Mucosa of descending colon (tissue), 3 donors: Measurements from ENCODE around the gene SRPK2. TPM values are rescaled to one million over a fixed set of nuclear protein-coding genes. Genes with fewer than 3 reads are reported as not detected.

Source experiments
- ATAC-seq: fragments of 200-7000 bp; cut with Tn5 transposase; one replicate; pipeline ENCODE4 v1.9.1; 2020; ENCODE audit warnings: mild to moderate bottlenecking, moderate library complexity
- DNase-seq, 3 donors: peaks; one replicate each; pipeline ENCODE4 v3.0.0-alpha.2; 2020
- H3K36me3 ChIP-seq: fragments of 200-600 bp; one replicate; pipeline ENCODE4 v1.8.0; 2021; ENCODE audit warnings: low read depth, mild to moderate bottlenecking
- H3K4me1 ChIP-seq: fragments of 200-600 bp; one replicate; pipeline ENCODE4 v1.8.0; 2021; ENCODE audit warnings: low read depth, mild to moderate bottlenecking
- H3K4me3 ChIP-seq: fragments of 200-600 bp; one replicate; pipeline ENCODE4 v1.8.0; 2021; ENCODE audit warnings: mild to moderate bottlenecking
- H3K9me3 ChIP-seq: fragments of 200-600 bp; one replicate; pipeline ENCODE4 v1.8.0; 2021; ENCODE audit warnings: mild to moderate bottlenecking
- intact Hi-C, 2 donors: fragments of 100-400 bp; cut with DNase I in 1 of 2; cut with micrococcal nuclease in 1 of 2; formaldehyde crosslinking; loops; one replicate each; pipeline versions ENCODE4 v1.11.0 to v1.11.1; 2022; cut with DNase I, micrococcal nuclease
- total RNA-seq, 3 donors: library from RNA; stranded (reverse); fragmentation: NEBNext Ultra II Directional in 2 of 3; extraction: Animal tissue kit (Norgen Biotek cat#: 25700) in 2 of 3; gene quantifications; one replicate each; pipeline versions ENCODE4 v1.2.1 to v1.2.4, GENCODE V29; 2021 to 2023
- TF ChIP-seq, protein P1 (sequence below): fragments of 200-600 bp; IDR thresholded peaks from one replicate; pipeline ENCODE4 v1.8.0; 2022; ENCODE audit warnings: antibody characterized with exemption, mild to moderate bottlenecking
- donor health status: DM: no; HTN: no; CAD: no; lungs with moderate emphysema.
- donor health status: DM: no; HTN: no; CAD: no.
- donor health status: DM: no; HTN: yes; CAD: no.

SRPK2 gene
- total RNA-seq, 3 donors from 2014 or later, result 25.7 to 59.2 (median 31.6) TPM

DNA sequence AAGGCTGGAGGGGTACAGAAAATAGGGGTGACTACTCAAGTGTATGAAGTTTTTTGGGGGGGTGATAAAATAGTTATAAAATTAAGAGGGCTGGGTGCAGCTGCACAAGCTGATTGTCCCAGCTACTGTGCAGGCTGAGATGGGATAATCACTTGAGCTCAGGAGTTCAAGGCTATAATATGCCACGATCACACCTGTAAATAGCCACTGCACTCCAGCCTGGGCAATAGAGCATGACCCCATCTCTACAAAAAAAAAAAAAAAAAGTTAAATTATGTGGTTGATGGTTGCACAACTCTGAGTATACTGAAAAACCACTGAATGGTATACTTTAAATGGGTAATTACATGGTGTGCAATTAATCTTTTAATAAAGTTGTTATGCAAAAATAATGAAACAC, 172.9 kb downstream of the SRPK2 start:
- Histone ChIP-seq H3K36me3 (no peaks in the 10 kb centered on the region), H3K4me1 (peaks cover 4% of the 10 kb centered on the region), H3K9me3 (no peaks in the 10 kb centered on the region), H3K4me3 (no peak overlapping the region)
- no peak for DNase-seq
- ATAC-seq, result no peak
- TF ChIP-seq, protein P1, sequence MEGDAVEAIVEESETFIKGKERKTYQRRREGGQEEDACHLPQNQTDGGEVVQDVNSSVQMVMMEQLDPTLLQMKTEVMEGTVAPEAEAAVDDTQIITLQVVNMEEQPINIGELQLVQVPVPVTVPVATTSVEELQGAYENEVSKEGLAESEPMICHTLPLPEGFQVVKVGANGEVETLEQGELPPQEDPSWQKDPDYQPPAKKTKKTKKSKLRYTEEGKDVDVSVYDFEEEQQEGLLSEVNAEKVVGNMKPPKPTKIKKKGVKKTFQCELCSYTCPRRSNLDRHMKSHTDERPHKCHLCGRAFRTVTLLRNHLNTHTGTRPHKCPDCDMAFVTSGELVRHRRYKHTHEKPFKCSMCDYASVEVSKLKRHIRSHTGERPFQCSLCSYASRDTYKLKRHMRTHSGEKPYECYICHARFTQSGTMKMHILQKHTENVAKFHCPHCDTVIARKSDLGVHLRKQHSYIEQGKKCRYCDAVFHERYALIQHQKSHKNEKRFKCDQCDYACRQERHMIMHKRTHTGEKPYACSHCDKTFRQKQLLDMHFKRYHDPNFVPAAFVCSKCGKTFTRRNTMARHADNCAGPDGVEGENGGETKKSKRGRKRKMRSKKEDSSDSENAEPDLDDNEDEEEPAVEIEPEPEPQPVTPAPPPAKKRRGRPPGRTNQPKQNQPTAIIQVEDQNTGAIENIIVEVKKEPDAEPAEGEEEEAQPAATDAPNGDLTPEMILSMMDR, result no peak
- intact Hi-C loops, result no loop called here

DNA sequence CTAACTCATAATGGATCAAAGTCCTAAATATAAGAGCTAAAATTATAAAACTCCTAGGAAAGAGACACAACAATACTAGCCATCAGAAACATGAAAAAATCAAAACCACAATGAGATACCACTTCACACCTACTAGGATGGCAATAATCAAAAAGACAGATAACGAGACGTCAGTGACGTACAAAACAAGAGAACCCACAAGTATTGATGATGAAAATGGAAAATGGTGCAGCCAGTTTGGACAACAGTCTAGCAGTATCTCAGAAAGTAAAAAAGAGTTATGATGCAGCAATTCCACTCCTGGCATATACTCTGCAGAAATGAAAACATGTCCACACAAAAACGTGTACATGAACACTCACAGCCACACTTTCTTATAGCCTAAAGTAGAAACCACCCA, 173.5 kb downstream of the SRPK2 start:
- DNase-seq (no peak), ATAC-seq (no peak)
- intact Hi-C loops, result no loop called here
- H3K9me3 ChIP-seq, result no peaks in the 10 kb centered on the region
- H3K4me3 ChIP-seq, result no peak overlapping the region
- TF ChIP-seq, protein P1, result no peak
- peaks cover 5% of the 10 kb centered on the region for H3K4me1 ChIP-seq
- H3K36me3 ChIP-seq, result no peaks in the 10 kb centered on the region

DNA sequence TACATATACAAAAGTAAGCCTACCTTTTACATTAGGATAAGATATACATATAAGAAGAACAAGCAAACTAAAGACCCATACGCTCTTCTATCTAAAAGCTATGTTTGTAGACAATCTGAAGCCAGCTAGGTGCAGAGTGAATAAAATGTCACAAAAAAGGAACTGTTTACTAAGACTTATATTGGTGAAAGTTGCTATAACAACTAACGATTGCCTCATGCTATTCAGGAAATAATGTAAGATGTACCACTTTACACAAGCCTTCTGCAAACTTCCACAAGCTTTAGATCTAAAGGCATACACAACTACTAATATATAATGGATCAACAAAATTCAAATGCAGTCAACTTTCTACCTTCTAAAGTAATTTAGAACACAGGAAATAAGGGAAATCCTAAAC, 175.1 kb downstream of the SRPK2 start:
- peak; percentile 20 for ATAC-seq
- TF ChIP-seq, protein P1, result no peak
- intact Hi-C loops, result no loop called here

DNA sequence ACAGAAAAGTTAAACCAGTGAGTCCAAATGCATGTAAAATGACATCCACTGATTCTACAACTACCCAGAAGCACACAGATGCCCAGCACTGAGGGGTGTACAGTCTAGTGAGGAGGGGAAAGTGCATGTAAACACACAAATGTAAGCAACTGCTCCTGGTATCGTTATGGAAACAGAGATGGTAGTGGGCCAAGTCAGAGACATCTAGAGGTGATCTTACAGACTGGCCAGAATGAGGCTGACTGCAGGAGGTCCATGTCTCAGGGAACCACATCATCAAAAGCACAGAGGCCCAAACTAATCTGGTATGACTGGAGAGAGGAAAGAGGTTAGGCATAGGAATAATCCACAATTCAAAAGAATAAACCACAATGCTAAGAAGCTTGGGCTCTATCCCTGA, 176.5 kb downstream of the SRPK2 start:
- ATAC-seq (no peak), DNase-seq (no peak)
- Histone ChIP-seq H3K36me3 (no peaks in the 10 kb centered on the region), H3K4me3 (no peak overlapping the region), H3K9me3 (no peaks in the 10 kb centered on the region), H3K4me1 (peaks cover 5% of the 10 kb centered on the region)
- TF ChIP-seq, protein P1, result no peak
- intact Hi-C loops, result no loop called here

More for the DNA sequence above, 175.1 kb downstream of the SRPK2 start:
- Histone ChIP-seq H3K4me3 (no peak overlapping the region), H3K4me1 (peaks cover 5% of the 10 kb centered on the region), H3K9me3 (no peaks in the 10 kb centered on the region), H3K36me3 (no peaks in the 10 kb centered on the region)
- no peak for DNase-seq

DNA sequence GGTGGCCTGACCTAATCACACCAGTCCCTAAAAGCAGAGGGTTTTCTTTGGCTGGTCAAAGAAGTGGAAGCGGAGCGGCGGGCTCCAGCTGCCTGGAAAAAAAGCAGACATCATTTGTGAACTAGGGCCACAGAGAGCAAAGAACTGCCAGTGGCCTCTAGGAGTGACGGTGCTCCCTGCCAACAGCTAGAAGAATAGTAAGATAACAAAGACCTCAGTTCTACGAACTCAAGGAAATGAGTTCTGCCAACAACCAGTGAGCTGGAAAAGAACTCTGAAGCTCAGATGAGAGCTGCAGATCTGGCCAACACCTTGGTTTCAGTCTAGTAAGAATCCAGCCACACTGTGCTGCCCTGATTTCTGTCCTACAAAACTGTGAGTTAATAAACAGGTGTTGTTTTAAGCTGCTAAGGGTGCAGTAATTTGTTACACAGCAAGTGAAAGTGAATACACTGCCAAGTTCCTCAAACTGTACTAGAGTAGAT, 178.0 kb downstream of the SRPK2 start:
- Histone ChIP-seq H3K36me3 (no peaks in the 10 kb centered on the region), H3K4me3 (no peak overlapping the region), H3K9me3 (no peaks in the 10 kb centered on the region), H3K4me1 (peaks cover 5% of the 10 kb centered on the region)
- DNase-seq (no peak), ATAC-seq (peak; percentile 72)
- TF ChIP-seq, protein P1, result no peak
- intact Hi-C loops, result no loop called here

DNA sequence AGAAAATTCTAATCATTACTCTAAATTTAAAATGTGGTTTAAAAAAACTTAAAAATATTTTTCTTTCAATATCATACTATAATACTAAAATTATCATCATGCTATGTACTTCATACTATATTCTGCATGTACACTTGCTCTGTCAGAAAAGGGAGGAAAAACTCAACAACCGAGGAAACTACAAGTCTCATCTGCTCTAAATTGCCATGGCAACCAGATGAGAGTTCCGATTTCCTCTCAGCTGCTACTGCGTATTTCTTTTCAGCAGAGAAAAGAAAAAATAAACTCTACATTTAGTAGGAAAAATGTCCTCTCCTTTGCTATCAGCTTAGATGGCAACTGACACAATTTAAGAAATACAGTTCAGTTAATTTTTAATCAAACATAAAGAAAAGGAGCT, 178.9 kb downstream of the SRPK2 start:
- intact Hi-C loops, result no loop called here
- DNase-seq (no peak), ATAC-seq (no peak)
- H3K36me3 ChIP-seq, result no peaks in the 10 kb centered on the region
- H3K9me3 ChIP-seq, result no peaks in the 10 kb centered on the region
- H3K4me1 ChIP-seq, result peaks cover 5% of the 10 kb centered on the region
- H3K4me3 ChIP-seq, result no peak overlapping the region
- TF ChIP-seq, protein P1, result no peak
